ENCODE results near the gene ZFP90.

The ZFP90 gene

GRCh38 chr16:68528233-68528632 lies 10.9 kb upstream of the ZFP90 start:
- no peak for DNase-seq (ENCODE audit: low read depth)
- H3K4me3 ChIP-seq (ENCODE audit: low read depth, low read length) = no peak overlapping the region
- no peak for TF ChIP-seq CTCF (IDR thresholded peaks at IDR 0.05; ENCODE audit: insufficient read depth, low read depth, low read length, missing control alignments)

DNA sequence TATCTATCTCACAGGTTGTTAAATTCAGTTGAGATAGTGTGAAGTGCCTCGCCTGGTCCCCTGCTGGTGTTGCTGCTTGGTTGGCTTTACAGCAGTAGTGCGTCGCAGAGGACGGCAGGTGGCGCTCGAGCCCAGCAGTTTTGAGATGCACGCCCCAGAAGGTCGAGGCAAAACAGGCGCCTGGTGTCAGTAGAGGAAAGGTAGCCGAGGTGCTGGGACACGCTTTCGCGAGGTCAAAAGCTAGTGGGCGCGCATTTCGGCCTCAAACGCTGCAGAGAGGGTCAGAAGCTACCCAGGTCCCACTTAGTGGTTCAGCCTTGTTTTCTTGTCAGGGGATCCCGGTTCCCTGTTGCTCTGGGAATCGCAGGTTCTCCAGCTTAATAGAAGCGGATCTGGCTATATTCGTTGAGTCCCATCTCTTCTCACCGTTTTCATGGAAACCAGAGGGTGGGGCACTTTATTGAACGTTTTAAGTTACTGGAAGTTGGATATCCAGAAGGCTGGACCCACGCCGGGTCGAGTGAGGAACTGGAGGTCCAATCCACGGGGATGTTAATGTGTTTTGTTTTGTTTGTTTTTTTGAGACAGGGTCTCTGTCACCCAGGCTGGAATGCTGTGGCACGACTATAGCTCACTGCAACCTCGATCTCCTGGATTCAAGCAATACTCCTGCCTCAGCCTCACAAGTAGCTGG lies 10.3 kb upstream of the ZFP90 start:
- H3K4me3 ChIP-seq (ENCODE audit: low read depth, low read length) = no peak overlapping the region
- peak; percentile 95 for TF ChIP-seq CTCF (IDR thresholded peaks at IDR 0.05; ENCODE audit: insufficient read depth, low read depth, low read length, missing control alignments)
- peak; percentile 93 for DNase-seq (ENCODE audit: low read depth)

GRCh38 chr16:68529608-68529930 lies 9.5 kb upstream of the ZFP90 start:
- TF ChIP-seq CTCF (IDR thresholded peaks at IDR 0.05; ENCODE audit: insufficient read depth, low read depth, low read length, missing control alignments) = no peak

DNA sequence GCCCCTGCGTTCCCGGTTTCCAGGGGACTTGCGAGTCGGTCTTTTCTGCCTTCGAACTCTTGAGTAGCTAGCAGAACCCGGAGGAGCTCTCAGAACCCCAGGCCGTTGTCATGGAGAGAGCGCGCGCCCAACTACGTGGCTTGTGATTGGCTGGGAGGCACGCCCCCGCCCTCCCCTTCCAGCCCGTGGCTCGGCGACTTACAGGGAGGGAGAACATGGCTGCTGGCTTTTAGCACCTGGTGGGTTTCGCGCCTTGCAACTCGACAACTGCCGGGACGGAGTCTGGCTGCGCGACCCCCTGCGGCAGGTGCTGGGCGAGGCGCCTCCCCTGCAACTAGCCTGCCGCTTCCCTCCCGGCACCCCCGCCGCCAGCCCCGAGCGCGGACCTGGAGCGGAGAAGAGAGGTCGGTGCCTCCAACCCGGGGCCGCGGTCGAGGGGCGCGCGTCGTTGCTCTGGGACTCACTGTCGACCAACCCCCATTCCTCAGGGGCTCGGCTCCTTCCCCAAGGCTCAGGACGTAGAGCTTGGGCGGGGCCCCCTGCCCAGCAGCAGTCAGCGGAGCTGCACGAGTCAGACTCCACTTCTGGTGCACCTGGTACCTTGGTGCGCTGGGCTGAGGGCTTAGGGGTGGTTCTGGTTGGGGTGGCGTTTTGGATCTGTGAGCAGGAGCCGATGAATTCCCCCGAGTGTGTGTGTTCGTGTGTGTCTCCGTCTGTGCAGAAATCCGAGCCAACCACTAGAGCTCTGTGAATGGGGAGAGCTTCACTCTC lies 9.0 kb upstream of the ZFP90 start:
- TF ChIP-seq CTCF (IDR thresholded peaks at IDR 0.05; ENCODE audit: insufficient read depth, low read depth, low read length, missing control alignments) = no peak
- peak overlapping the region; percentile 80 for H3K4me3 ChIP-seq (ENCODE audit: low read depth, low read length)
- peak; percentile 95 for DNase-seq (ENCODE audit: low read depth)

More at GRCh38 chr16:68529608-68529930, 9.5 kb upstream of the ZFP90 start:
- H3K4me3 ChIP-seq (ENCODE audit: low read depth, low read length) = peak overlapping the region; percentile 80
- no peak for DNase-seq (ENCODE audit: low read depth)

- no peak overlapping the region for H3K4me3 ChIP-seq (ENCODE audit: low read depth, low read length)
- DNase-seq (ENCODE audit: low read depth) = no peak
- TF ChIP-seq CTCF (IDR thresholded peaks at IDR 0.05; ENCODE audit: insufficient read depth, low read depth, low read length, missing control alignments) = no peak
These were observed 5.2 kb upstream of the ZFP90 start for GRCh38 chr16:68533937-68534336.

DNA sequence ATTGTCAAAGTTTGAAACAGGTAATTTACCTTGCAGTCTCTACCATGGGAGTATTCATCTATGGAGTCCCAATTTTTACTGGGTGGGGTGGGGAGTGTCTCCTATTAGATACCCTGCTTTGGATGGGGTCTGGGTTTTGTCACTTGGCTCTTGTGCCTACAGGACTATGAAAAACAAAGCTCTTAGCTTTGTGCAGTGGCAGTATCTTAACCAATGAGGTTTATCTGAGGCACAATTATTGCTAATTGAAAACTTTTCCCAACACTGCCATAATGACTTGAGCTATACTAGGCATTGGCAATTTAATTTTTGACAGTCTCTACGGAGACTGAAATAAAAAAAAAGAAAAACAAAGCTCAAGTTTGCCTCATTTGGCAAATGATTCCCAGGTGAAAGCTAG lies 3.8 kb upstream of the ZFP90 start:
- DNase-seq (ENCODE audit: low read depth) = no peak
- no peak overlapping the region for H3K4me3 ChIP-seq (ENCODE audit: low read depth, low read length)
- TF ChIP-seq CTCF (IDR thresholded peaks at IDR 0.05; ENCODE audit: insufficient read depth, low read depth, low read length, missing control alignments) = no peak
